Measurements from ENCODE around the gene CTNNA1. TPM values are rescaled to one million over a fixed set of nuclear protein-coding genes. Genes with fewer than 3 reads are reported as not detected.
"Not testable (repeated sequence)": the region's sequence is repeated elsewhere in the genome, so short reads cannot be mapped to it uniquely, and the experiment has no call there.

CTNNA1 gene
- polyA plus RNA-seq, 4 donors, result 301 to 428 (median 405) TPM

DNA sequence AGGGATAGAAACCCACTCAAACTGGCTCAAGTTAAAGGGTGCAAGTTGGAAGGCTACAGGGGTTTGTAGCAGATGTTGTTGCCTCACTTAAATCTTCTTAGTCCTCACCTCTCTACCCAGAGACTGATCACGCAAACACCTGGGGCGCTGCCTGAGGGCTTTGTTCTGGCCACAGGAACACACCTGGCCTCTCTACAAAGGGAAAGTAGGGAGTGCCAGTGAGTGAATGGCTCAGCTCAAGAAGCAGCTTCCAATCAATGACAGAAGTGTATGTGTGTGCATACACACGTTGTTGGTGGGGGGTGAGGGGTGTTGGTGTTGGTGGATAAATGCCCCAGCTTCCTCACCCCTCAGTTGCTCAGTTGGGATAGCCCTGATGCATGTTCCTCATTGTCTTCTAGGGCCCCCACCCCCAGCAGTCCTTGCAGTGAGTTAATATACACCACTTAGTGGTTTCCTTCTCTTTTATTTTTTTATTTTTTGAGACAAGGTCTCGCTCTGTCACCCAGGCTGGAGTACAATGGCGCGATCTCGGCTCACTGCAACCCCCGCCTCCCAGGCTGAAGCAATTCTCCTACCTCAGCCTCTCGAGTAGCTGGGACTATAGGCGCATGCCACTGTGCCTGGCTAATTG, 30.6 kb upstream of the CTNNA1 start:
- DNase-seq (ENCODE audit: low read depth in 4 of 4, low spot score in 3 of 4), result no peak

DNA sequence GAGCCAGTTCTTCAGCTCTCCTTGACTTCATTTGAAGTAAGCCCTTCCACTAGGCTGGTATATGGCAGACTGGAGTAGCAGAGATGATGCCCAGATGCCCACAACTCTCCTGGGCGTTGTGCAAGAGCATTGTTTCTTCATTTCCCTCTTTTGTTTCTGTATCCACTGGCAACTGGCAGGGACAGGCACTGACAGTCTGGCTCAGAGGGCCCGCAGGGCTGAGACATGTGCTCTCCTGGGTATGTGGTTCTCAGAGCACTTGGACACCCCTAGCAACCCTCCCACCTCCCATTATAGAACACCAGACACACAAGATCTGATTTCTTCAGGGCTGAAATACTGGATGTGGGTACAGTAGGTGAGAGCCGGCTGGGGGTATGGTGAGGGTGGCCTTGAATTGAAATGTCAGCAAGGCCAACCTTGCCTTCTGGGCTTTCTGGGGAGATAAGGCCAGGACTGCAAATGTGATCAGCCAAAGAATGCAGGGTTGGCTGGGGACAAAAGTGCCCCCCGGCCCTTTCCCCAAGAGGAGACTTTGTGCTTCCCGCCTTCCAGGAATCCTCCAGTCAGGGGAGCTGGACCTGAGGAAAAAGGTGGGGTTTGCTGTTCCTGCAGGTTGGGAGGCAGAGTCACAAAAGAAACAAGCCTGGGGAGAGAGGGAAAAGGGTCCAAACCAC, 28.6 kb upstream of the CTNNA1 start:
- no peak for DNase-seq (ENCODE audit: low read depth in 4 of 4, low spot score in 3 of 4)

DNA sequence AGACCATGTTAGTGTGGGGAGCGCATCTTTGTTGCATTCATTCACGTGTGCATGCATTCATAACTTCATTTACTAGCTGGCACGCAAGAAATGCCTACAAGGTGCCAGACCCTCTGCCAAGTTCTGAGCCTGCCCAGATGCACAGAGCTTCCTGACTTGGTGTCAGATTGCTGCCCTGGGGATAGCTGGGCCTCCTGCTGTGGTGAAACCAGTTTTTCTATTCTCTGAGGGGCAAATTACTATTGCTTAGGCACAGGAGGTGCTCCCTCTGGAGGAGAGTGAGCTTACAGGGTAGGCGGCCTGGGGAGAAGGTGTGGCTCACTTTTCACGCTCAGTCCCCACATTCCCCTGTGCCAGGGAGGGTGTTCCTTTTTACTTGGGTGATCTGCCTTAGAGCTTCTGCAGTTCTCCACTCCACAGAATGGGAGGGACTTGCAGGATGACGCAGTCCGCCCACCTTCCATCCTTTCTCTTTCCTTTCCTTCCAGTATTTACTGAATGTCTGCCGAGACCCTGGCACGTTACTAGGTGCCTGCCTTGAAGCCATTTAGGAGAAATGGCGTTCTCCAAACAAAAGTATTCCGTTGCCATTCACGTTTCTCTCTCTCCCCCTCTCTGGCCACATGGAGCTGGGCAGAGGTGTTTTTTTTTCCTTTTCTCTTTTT, 27.9 kb upstream of the CTNNA1 start:
- peak in 3 of 4 donors; percentile 38 to 57 (median 51) for DNase-seq (ENCODE audit: low read depth in 4 of 4, low spot score in 3 of 4)

DNA sequence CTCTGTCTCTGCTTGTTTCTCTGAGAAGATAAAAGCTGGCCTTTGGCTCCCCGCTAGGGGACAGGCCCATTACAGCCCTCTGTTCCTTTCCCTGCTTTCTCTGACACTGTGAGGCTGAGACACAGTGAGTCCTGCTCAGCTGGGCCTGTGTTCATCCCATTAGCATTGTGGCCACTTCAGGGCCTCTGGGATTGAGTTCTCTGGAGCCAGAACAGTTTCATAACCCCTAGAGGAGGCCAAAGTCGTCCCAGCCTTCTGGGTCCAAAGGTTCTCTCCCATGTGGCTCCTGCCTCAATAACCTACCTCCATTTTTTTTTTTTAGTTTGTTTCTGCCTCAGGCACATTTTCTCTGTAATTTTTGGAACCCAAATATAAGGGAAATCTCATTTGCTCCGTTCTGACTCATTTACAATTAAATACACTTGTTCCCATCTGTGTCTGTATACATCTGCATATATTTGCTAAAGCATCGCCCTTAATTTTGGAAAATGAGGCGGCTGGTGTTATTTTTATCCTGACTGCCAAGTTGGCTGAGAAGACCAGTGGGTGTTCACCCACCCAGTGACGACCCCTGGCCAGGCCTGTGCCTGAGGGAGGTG, 27.3 kb upstream of the CTNNA1 start:
- no peak for DNase-seq (ENCODE audit: low read depth in 4 of 4, low spot score in 3 of 4)

DNA sequence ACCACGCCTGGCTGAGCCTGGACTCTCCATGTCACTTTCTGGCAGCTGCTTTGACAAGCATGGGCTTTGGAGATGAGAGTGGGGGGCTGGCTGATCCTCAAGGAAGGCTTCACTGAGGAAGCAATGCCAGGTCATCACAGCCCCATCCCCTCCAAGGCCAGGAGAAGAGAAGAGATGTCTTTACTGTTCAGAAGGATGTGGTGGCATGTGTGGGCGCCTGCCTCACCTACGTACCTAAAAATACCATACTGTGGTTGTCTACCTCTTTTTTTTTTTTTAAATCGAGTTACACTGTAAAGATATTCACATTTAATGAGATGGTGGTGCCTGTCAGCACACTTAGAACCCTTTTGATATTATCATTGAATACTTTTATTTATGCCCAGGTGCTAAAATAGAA, 26.4 kb upstream of the CTNNA1 start:
- DNase-seq (ENCODE audit: low read depth in 4 of 4, low spot score in 3 of 4), result no peak

DNA sequence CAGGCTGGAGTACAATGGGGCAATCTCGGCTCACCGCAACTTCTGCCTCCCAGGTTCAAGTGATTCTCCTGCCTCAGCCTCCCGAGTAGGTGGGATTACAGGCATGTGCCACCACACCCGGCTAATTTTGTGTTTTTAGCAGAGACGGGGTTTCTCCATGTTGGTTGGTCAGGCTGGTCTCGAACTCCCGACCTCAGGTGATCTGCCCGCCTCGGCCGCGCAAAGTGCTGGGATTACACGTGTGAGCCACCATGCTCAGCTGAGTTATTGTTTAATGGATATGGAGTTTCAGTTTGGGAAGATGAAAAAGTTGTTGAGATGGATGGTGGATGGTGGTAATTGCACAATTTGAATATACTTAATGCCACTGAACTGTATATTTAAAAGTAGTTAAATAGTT, 22.7 kb upstream of the CTNNA1 start:
- DNase-seq (ENCODE audit: low read depth in 4 of 4, low spot score in 3 of 4), result not testable (repeated sequence)

DNA sequence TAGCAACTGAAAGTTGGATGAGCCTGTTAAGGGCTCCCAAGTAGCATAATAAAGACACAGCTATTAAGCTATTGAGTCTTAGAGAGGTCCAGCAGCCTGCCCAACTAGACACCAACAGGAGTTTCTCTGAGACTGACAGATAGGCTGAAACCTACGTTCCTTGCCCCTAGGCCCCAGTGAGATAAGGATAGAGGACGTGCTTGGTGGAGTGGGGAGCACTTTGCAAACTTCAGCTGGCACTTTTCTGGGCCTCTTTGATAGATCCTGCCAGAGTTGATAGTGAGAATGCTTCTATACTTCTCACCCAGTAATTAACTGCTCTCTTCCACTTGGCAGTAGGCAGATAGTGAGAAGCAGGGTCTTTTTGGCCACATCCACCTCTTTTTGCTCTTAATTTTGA, 20.8 kb upstream of the CTNNA1 start:
- DNase-seq (ENCODE audit: low read depth in 4 of 4, low spot score in 3 of 4), result no peak

DNA sequence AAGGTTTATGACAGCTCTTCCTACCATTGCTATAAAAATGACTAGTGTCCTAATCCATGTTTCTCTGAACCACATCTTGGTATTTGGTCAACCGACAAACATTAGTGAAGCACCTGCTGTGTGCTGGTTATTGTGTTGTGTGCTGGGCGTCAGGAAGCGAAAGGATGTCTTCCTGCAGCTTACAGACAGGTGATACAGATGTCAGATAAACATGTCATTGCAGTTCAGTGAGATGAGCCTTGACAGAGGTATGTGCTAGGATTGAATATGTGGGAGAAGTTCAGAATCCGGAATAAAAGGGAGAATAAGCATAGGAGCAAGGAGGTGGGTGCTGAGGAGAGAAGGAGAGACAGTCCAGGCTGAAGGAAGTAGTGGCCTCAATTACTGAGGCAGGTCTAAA, 20.3 kb upstream of the CTNNA1 start:
- DNase-seq (ENCODE audit: low read depth in 4 of 4, low spot score in 3 of 4), result no peak

DNA sequence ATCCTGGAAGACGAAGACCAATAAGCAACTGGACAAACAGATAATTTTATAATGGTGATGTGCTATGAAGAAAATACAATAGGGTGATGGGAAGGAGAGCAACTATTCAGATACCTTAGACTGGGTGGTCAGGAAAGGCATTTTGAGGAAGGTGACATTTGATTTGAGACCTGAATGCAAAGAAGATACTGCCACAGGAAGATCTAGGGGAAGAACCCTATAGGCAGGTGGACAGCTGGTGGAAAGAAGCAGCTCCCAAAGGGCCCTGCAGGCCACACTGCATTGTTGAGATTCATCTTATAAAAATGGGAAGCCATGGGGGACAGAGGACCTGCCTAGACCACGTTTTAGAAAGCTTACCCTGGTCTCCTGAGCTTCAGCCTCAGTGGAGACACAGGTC, 19.7 kb upstream of the CTNNA1 start:
- DNase-seq (ENCODE audit: low read depth in 4 of 4, low spot score in 3 of 4), result no peak

DNA sequence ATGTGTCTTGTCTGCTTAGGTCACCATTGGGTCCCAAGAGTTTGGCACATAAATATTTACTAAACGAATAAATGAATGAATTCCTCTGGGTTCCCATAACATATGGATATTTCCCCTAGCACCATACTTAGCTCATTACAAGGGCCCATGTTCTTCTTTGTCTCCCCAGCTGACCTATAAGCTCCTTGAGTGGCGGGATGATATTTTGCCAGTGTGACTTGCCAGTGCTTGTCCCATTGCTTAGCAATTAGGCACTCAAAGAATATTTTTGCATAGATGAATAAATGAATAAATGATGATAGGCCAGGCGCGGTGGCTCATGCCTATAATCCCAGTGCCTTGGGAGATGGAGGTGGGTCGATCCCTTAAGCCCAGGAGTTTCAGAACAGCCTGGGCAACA, 16.9 kb upstream of the CTNNA1 start:
- no peak for DNase-seq (ENCODE audit: low read depth in 4 of 4, low spot score in 3 of 4)

DNA sequence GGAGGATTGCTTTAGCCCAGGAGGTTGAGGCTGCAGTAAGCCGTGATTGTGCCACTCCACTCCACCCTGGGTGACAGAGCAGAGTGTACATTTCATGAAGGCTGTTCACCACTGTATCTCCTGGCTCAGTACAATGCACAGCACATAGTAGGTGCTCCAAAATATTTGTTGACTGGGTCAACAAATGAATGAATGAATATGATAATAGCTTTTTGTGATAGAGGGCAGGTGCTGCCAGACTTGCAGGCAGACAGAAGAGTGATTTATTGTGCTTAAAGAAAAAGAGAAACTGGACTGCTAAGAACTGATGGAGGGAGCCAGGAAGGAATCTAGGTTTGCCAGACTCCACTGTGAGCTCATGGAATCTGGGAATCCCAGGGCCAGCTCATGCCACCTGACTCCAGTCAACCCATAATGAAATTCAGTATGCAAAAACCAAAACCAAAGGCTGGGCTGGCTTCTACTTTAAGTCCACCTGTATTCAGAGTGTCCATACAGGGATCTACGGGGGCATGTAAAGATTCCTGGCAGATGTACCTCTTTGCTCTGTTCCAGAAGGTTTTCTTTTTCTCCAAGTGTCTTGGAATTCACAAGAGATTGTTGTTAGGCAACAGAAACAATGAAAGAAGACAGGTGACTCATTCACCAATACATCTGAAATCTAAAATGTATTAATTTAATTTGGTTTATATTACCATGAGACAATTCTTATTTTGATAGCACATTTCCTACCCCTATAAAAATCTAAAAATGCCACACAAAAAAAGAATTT, 15.5 kb upstream of the CTNNA1 start:
- no peak for DNase-seq (ENCODE audit: low read depth in 4 of 4, low spot score in 3 of 4)

DNA sequence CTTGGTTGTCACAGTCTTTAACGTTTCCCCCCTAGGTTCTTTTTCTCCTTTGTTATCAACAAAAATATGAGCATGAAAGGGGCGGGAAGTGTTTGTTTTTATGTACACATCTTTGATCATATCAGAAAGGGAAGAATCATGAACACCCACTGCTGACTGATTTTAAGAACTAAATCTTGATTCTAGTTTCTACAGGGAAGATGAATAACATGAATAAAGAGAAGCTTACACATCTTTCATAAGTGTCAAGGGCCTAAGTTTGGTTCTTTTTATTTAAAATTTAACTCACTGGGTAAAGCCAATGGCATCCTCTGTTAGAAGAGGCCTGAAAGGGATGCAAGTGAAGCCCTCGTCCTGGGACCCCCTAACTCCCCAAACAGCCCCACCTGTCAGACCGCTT, 14.8 kb upstream of the CTNNA1 start:
- no peak for DNase-seq (ENCODE audit: low read depth in 4 of 4, low spot score in 3 of 4)

DNA sequence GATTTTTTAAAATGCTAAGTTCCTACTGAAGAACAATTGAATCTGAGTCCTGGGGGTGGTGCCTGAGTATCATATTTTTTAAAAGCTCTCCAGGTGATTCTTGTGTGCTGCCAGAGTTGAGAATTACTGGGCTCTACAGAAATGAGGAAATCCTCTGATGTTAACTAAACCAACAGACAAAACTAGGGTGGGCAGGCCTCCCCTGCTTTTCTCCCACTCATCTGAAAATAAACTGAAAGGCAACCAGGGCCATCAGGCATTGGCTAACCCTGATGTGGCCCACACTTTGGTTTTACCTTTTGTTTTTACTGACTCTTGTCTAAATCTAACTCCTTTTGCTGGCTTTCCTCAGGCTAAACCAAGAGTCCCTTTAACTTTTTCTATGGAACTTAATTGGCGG, 13.3 kb upstream of the CTNNA1 start:
- no peak for DNase-seq (ENCODE audit: low read depth in 4 of 4, low spot score in 3 of 4)

DNA sequence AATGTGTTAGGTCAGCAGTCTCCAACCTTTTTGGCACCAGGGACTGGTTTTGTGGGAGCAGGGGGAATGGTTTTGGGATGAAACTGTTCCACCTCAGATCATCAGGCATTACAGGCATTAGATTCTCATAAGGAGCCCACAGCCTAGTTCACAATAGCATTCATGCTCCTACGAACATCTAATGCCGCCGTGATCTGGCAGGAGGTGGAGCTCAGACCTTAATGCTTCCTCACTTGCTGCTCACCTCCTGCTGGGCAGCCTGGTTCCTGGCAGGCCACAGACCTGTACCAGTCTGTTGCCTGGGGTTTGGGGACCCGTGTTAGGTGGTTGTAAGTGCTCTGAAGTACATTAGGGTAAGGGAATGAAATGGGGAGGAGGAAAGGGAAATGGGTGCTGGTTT, 9.7 kb upstream of the CTNNA1 start:
- DNase-seq (ENCODE audit: low read depth in 4 of 4, low spot score in 3 of 4), result no peak

DNA sequence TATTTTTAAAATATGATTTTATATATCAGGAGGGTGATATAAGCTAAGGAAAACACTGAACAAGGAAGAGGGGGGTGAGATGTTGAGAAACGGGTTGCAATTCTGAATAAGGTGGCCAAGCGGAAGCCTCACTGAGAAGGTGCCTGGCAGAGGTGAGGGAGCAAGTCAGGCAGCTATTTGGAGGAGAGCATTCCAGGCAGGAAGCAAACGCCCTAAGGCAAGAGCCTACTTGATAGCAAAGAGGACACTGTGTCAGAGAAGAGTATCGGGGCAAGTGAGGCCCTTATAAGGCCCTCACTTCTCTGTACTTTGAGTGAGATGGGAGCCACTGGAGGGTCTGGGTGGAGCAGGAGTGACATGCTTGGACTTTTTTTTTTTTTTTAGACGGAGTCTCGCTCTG, 8.0 kb upstream of the CTNNA1 start:
- no peak for DNase-seq (ENCODE audit: low read depth in 4 of 4, low spot score in 3 of 4)

DNA sequence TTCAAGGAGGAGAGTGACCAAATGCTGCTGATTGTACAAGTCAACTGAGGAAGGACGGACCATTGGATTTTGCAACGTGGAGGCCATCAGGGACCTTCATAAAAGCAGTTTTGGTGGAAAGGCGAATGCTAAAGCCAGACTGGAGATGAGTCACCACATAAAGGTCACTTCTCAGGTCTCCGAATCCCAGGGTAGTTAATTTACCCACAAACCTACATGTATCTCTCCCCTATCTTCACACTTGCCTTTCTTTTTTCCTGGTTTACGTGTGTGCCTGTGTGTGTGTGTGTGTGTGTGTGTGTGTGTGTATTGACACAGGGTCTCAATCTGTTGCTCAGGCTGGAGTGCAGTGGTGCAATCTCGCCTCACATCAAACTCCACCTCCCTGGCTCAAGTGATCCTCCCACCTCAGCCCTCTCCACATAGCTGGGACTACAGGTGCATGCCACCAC, 4.6 kb upstream of the CTNNA1 start:
- DNase-seq (ENCODE audit: low read depth in 4 of 4, low spot score in 3 of 4), result no peak

DNA sequence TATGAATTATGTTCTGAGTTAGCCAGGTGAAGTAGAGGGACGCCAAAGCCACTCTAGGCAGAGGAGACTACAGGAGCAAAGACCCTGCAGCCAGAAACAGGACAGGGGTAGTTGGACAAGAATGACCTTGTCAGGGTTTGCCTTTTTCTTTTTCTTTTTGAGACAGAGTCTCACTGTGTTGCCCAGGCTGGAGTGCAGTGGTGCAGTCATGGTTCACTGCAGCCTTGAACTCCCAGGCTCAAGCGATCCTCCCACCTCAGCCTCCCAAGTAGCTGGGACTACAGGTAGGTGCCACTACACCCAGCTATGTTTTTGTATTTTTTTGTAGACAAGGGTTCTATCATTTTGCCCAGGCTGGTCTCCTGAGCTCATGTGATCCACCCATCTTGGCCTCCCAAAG, 1.9 kb upstream of the CTNNA1 start:
- DNase-seq (ENCODE audit: low read depth in 4 of 4, low spot score in 3 of 4), result not testable (repeated sequence)

DNA sequence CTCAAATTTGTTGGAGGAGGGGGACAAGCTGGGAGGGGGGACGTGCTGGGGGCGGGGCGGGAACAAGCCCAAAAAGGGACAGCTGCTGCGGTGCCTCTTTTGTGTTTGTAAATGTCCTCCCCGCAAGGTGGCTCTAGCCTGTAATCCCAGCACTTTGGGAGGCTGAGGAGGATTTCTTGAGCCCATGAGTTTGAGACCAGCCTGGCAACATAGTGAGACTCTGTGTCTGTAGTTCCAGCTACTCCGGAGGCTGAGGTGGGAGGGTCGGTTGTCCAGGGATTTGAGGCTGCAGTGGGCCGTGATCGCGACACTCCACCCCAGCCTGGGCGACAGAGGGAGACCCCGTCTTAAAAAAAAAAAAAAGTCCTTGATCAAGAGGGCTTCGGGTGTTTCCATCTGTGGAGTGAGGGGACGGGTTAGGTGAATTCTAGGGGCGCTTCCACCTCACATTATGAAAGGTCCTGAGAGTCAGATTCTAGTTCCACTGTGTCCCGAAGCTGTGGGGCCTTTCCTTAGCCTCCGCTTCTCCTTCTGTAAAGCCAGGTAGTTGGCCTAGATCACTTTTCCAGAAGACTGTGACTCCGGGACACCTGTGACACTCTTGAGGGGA, 779 bp upstream of the CTNNA1 start:
- DNase-seq (ENCODE audit: low read depth in 4 of 4, low spot score in 3 of 4), result peak in 1 of 4 donors; percentile 15

DNA sequence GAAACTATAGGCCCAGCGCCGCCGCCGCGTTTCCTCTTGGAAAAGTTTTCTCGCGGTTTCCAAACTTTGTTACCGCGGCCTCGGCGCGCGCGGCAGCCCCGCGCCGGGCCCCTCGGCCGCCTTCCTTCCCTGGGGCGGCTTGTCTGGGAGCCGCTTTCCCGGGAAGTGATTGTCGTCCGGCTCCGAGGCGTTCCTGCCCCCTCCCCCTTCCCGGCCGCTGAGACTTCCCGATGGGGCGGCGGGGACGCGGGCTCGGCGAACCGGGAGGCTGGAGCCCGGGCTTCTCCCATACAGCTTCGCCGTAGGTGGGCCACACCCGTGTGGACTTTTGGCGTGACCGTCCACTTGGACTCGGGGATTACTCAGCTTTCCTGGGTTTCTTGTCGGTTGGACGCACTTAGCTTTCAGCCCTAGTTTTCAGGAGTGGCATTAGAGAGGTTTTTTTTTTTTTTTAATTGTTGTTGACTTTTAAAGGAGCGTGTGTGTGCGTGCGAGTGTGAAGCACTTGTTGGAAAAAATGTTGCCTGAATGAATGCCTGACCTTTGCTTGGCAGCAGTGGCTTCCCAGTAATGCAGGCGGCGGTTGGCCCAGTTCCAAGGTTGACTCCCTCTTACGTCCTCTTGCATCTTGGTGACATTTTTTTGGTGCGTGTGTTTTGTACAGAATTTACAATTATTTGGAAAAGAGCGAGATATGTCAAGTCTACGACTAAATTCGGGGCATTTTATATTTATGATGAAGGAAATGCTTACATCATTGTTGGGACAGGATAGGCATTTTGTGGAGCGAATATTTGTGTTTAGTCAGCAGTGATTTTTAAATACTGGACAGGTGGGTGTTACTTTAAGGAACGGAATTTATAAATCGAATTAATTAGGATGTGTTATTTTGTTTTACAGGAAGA, 821 bp downstream of the CTNNA1 start:
- peak; percentile 61 to 86 (median 74) for DNase-seq (ENCODE audit: low read depth in 4 of 4, low spot score in 3 of 4)

DNA sequence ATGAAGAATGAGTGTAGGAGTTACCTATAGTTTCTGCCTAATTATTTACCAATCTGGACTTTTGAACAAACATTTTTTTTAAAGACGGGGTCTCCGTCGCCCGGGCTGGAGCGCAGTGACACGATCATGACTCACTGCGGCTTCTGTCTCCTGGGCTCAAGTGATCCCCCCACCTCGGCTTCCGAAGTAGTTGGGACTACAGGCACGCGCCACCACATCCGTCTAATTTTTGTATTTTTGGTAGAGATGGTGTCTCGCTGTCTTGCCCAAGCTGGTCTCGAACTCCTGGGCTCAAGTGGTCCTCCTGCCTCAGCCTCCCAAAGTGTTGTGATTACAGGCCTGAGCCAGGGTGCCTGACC, 1.5 kb downstream of the CTNNA1 start:
- no peak for DNase-seq (ENCODE audit: low read depth in 4 of 4, low spot score in 3 of 4)

Data from left renal pelvis (tissue), 4 donors.